A549 (cell line): ENCODE measurements around the gene PLEKHA4. TPM values are rescaled to one million over a fixed set of nuclear protein-coding genes. Genes with fewer than 3 reads are reported as not detected.
A peak's percentile ranks its signal among the peaks of the same experiment; 100 is the strongest.

Experiments
- ATAC-seq, 2 experiments: fragments of 200-7000 bp in 1 of 2; fragments of >200 bp in 1 of 2; cut with Nextera tagmentation in 1 of 2; cut with Tn5 transposase in 1 of 2; 3 replicates each; pipeline versions ENCODE4 v1.8.0 to v1.9.1; 2018 to 2020; ENCODE audit warnings: mild to moderate bottlenecking in 1 of 2, moderate library complexity in 1 of 2
- CTCF ChIA-PET: fragments of 300-600 bp; sonication (Branson Sonifier 250); formaldehyde crosslinking; extraction: SDS; loops from one replicate; lab custom pipeline; 2021; ENCODE audit warnings: antibody characterized with exemption, inconsistent platforms; lab: Yijun Ruan, JAX
- POLR2A ChIA-PET: fragments of 350-600 bp; formaldehyde crosslinking; extraction: SDS; loops from one replicate; lab custom pipeline; 2021; ENCODE audit warnings: antibody characterized with exemption, inconsistent platforms; lab: Yijun Ruan, JAX
- DNase-seq, 2 experiments: peaks; one replicate each; pipeline versions ENCODE4 v3.0.0 to v3.0.0-alpha.2; 2011 to 2016; ENCODE audit warnings: low read depth in 1 of 2, low spot score in 1 of 2
- FAIRE-seq: peaks from 2 replicates; lab custom pipeline; 2011; peaks lifted over from hg19 to GRCh38; lab: Jason Lieb, UNC
- H3K27ac ChIP-seq, 2 experiments: fragments of >200 bp; sonication (Bioruptor Twin); formaldehyde crosslinking; 3 replicates each; pipeline ENCODE4 v1.5.1; 2016 to 2017
- H3K4me1 ChIP-seq: fragments of >200 bp; sonication (Bioruptor Twin); formaldehyde crosslinking; 3 replicates; pipeline ENCODE4 v1.6.1; 2016
- H3K4me2 ChIP-seq: fragments of >200 bp; sonication (Bioruptor Twin); formaldehyde crosslinking; 3 replicates; pipeline ENCODE4 v1.6.1; 2016
- H3K4me3 ChIP-seq: fragments of >200 bp; sonication (Bioruptor Twin); formaldehyde crosslinking; 3 replicates; pipeline ENCODE4 v1.5.1; 2016
- H3K9me3 ChIP-seq: fragments of >200 bp; sonication (Bioruptor Twin); formaldehyde crosslinking; 3 replicates; pipeline ENCODE4 v1.6.1; 2016
- BHLHE40 ChIP-seq: IDR thresholded peaks from 2 replicates; pipeline ENCODE4 v1.6.1; 2012; ENCODE audit warnings: low read depth, low read length, inconsistent platforms
- CBX2 ChIP-seq: fragments of 200-600 bp; sonication (generic); IDR thresholded peaks from 2 replicates; pipeline ENCODE4 v1.6.1; 2016; ENCODE audit warnings: low read depth, mild to moderate bottlenecking, borderline replicate concordance
- CBX8 ChIP-seq: fragments of 200-600 bp; sonication (generic); IDR thresholded peaks from 2 replicates; pipeline ENCODE4 v1.6.1; 2016
- CEBPB ChIP-seq, 2 experiments: fragments of >200 bp in 1 of 2; sonication (Bioruptor Twin) in 1 of 2; formaldehyde crosslinking in 1 of 2; IDR thresholded peaks; 2 replicates each; pipeline ENCODE4 v1.6.1; 2012 to 2016
- CHD2 ChIP-seq: fragments of 150-350 bp; IDR thresholded peaks from 2 replicates; pipeline ENCODE4 v1.6.1; 2014; ENCODE audit warnings: low read length; ENCODE audit not compliant: partially characterized antibody
- EP300 ChIP-seq, 2 experiments: fragments of >200 bp; sonication (Bioruptor Twin); formaldehyde crosslinking; IDR thresholded peaks; 2 replicates in 1 of 2; 3 replicates in 1 of 2; pipeline ENCODE4 v1.6.1; 2016 to 2017
- FOXS1 ChIP-seq: fragments of 250-450 bp; sonication (Bioruptor Pico); IDR thresholded peaks from 2 replicates; pipeline ENCODE4 v1.5.0; 2020; ENCODE audit warnings: mild to moderate bottlenecking, moderate library complexity
- HEYL ChIP-seq: fragments of 250-450 bp; sonication (Bioruptor Pico); IDR thresholded peaks from 2 replicates; pipeline ENCODE4 v1.8.0; 2021; ENCODE audit warnings: mild to moderate bottlenecking, moderate library complexity
- JUNB ChIP-seq: fragments of >200 bp; sonication (Bioruptor Twin); formaldehyde crosslinking; IDR thresholded peaks from 2 replicates; pipeline ENCODE4 v1.6.1; 2016
- KDM5A ChIP-seq: fragments of 200-600 bp; sonication (generic); IDR thresholded peaks from 2 replicates; pipeline ENCODE4 v1.6.1; 2016; ENCODE audit warnings: antibody characterized with exemption, mild to moderate bottlenecking
- NFE2L2 ChIP-seq: fragments of 150-350 bp; conservative IDR thresholded peaks from 2 replicates; pipeline ENCODE4 v1.6.1; 2014; ENCODE audit warnings: low read length
- NR3C1 ChIP-seq: fragments of >200 bp; sonication (Bioruptor Twin); formaldehyde crosslinking; IDR thresholded peaks from 3 replicates; pipeline ENCODE4 v1.6.1; 2017
- PHF8 ChIP-seq: fragments of 200-600 bp; sonication (generic); IDR thresholded peaks from 2 replicates; pipeline ENCODE4 v1.6.1; 2016; ENCODE audit warnings: low read depth, mild to moderate bottlenecking, antibody characterized with exemption, moderate library complexity, borderline replicate concordance
- POLR2A ChIP-seq: IDR thresholded peaks from 2 replicates; pipeline ENCODE4 v1.6.1; 2012; ENCODE audit warnings: mild to moderate bottlenecking, low read length
- RARB ChIP-seq: fragments of 250-450 bp; sonication (Bioruptor Pico); IDR thresholded peaks from 2 replicates; pipeline ENCODE4 v1.8.0; 2021; ENCODE audit warnings: mild to moderate bottlenecking, moderate library complexity
- RCOR1 ChIP-seq: fragments of 150-350 bp; IDR thresholded peaks from 2 replicates; pipeline ENCODE4 v1.6.1; 2014; ENCODE audit warnings: antibody characterized with exemption, low read length, low read depth
- RFX5 ChIP-seq: fragments of 450-650 bp; IDR thresholded peaks from 2 replicates; pipeline ENCODE4 v1.7.1; 2014; ENCODE audit warnings: antibody characterized with exemption, mild to moderate bottlenecking, moderate library complexity
- RNF2 ChIP-seq: fragments of 200-600 bp; sonication (generic); IDR thresholded peaks from 2 replicates; pipeline ENCODE4 v1.6.1; 2016; ENCODE audit warnings: low read depth, mild to moderate bottlenecking, antibody characterized with exemption, moderate library complexity, borderline replicate concordance
- ZNF302 ChIP-seq: fragments of 250-450 bp; sonication (Bioruptor Pico); IDR thresholded peaks from 2 replicates; pipeline ENCODE4 v1.9.0; 2021; ENCODE audit warnings: inconsistent platforms, mild to moderate bottlenecking, moderate library complexity
- ZSCAN20 ChIP-seq: fragments of 250-450 bp; sonication (Bioruptor Pico); IDR thresholded peaks from 2 replicates; pipeline ENCODE4 v1.8.0; 2022; ENCODE audit warnings: mild to moderate bottlenecking, moderate library complexity
- WGBS: methylation state at CpG from one replicate; pipeline ENCODE4 v1.1.6; 2017; ENCODE audit errors: missing lambda C conversion rate; 5-methylcytosine and 5-hydroxymethylcytosine counted together
- polyA plus RNA-seq, 4 experiments: library from polyadenylated mRNA; depleted of rRNA in 3 of 4; stranded (reverse); fragments of >200 nt; fragmentation: RNase III in 1 of 4; extraction: RNeasy Plus Mini Kit Qiagen cat#74134 plus additional on column Dnase treatment in 1 of 4; gene quantifications; 2 replicates in 3 of 4; 3 replicates in 1 of 4; pipeline ENCODE4 v1.2.3, GENCODE V29; 2011 to 2017
- TF ChIP-seq, protein P1 (sequence below): fragments of >200 bp; sonication (Bioruptor Twin); formaldehyde crosslinking; IDR thresholded peaks from 2 replicates; pipeline ENCODE4 v1.6.1; 2016
- TF ChIP-seq, protein P2 (sequence below): IDR thresholded peaks from 2 replicates; pipeline ENCODE4 v1.6.1; 2012
- TF ChIP-seq, protein P3 (sequence below): fragments of 200-600 bp; sonication (generic); IDR thresholded peaks from 2 replicates; pipeline ENCODE4 v1.6.1; 2016; ENCODE audit warnings: antibody characterized with exemption, mild to moderate bottlenecking, moderate library complexity
- TF ChIP-seq, protein P4 (sequence below): fragments of >200 bp; sonication (Bioruptor Twin); formaldehyde crosslinking; IDR thresholded peaks from 3 replicates; pipeline ENCODE4 v1.6.1; 2016
- TF ChIP-seq, protein P5 (sequence below): fragments of 450-650 bp; IDR thresholded peaks from 2 replicates; pipeline ENCODE4 v1.6.1; 2014; ENCODE audit warnings: antibody characterized with exemption
- TF ChIP-seq, protein P6 (sequence below): IDR thresholded peaks from 2 replicates; pipeline ENCODE4 v1.6.1; 2012

Gene PLEKHA4
- polyA plus RNA-seq, 2 of the 4 experiments (the other 2 are of a cell fraction): 0.34 to 0.46 TPM

DNA sequence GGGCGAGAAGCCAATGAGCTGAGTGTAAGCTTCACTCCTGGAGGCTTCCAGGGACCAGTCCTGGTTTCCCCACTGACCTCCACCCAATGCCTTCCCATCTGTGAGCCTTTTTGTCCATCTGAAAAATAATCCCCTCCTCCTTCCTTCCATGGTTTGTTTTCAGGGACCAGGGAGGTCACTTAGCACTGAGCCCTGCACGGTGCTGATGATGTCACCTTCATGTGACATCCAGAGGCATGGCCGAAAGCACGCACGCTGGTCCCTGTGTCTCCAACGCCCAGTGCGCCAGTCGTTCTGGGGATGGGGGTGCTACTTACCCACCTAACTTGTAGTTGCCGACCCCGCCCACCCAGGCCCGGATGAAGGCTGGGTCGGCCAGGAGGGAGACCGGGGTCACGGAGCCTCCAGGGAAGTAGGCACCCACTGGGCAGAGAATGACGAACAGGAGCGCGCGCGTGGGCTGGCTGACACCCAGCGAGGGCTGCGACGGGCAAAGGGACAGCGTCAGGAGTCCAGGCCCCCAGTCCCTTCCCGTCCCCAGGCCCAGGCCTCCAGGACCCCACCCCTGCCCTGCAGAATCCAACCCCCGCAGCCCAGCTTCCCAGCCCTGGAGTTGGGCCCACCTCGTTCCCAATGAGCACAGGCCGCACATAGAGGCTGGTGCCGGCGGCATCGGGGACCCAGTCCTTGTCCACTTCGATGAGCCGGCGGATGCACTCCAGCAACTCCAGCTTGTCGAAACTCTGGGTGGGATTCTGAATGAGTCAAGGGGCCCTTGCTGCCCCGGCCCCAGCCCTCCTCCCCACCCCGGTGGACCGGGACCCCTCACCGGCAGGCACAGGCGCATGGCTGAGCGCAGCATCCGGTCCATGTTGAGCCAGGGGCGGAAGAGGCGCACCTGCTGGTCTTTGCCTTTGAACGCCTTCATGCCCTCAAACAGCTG is 68.8 kb downstream of the PLEKHA4 start:
- CTCF ChIA-PET: interaction anchor here (1.0 to 13.3 kb wide), 8 partner anchors 7 to 173 kb away, joined by 3 to 332 read pairs (median 82); partner anchors contain the start of genes BCAT2, FTL and HSD17B14
- TF ChIP-seq, protein P1, sequence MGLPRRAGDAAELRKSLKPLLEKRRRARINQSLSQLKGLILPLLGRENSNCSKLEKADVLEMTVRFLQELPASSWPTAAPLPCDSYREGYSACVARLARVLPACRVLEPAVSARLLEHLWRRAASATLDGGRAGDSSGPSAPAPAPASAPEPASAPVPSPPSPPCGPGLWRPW: no peak
- TF ChIP-seq, protein P2, sequence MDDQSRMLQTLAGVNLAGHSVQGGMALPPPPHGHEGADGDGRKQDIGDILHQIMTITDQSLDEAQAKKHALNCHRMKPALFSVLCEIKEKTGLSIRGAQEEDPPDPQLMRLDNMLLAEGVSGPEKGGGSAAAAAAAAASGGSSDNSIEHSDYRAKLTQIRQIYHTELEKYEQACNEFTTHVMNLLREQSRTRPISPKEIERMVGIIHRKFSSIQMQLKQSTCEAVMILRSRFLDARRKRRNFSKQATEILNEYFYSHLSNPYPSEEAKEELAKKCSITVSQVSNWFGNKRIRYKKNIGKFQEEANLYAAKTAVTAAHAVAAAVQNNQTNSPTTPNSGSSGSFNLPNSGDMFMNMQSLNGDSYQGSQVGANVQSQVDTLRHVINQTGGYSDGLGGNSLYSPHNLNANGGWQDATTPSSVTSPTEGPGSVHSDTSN: no peak
- TF ChIP-seq CBX2 (no peak), EP300 (IDR thresholded peaks at IDR 0.05) (no peak), CEBPB (IDR thresholded peaks at IDR 0.05) (no peak), HEYL (CRISPR knock-in tag) (no peak), KDM5A (no peak), ZSCAN20 (CRISPR knock-in tag) (no peak), RNF2 (no peak), BHLHE40 (no peak), JUNB (no peak), CHD2 (no peak), POLR2A (no peak)
- TF ChIP-seq, protein P3, sequence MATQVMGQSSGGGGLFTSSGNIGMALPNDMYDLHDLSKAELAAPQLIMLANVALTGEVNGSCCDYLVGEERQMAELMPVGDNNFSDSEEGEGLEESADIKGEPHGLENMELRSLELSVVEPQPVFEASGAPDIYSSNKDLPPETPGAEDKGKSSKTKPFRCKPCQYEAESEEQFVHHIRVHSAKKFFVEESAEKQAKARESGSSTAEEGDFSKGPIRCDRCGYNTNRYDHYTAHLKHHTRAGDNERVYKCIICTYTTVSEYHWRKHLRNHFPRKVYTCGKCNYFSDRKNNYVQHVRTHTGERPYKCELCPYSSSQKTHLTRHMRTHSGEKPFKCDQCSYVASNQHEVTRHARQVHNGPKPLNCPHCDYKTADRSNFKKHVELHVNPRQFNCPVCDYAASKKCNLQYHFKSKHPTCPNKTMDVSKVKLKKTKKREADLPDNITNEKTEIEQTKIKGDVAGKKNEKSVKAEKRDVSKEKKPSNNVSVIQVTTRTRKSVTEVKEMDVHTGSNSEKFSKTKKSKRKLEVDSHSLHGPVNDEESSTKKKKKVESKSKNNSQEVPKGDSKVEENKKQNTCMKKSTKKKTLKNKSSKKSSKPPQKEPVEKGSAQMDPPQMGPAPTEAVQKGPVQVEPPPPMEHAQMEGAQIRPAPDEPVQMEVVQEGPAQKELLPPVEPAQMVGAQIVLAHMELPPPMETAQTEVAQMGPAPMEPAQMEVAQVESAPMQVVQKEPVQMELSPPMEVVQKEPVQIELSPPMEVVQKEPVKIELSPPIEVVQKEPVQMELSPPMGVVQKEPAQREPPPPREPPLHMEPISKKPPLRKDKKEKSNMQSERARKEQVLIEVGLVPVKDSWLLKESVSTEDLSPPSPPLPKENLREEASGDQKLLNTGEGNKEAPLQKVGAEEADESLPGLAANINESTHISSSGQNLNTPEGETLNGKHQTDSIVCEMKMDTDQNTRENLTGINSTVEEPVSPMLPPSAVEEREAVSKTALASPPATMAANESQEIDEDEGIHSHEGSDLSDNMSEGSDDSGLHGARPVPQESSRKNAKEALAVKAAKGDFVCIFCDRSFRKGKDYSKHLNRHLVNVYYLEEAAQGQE: no peak
- TF ChIP-seq, protein P4, sequence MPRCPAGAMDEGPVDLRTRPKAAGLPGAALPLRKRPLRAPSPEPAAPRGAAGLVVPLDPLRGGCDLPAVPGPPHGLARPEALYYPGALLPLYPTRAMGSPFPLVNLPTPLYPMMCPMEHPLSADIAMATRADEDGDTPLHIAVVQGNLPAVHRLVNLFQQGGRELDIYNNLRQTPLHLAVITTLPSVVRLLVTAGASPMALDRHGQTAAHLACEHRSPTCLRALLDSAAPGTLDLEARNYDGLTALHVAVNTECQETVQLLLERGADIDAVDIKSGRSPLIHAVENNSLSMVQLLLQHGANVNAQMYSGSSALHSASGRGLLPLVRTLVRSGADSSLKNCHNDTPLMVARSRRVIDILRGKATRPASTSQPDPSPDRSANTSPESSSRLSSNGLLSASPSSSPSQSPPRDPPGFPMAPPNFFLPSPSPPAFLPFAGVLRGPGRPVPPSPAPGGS: no peak
- TF ChIP-seq, protein P5, sequence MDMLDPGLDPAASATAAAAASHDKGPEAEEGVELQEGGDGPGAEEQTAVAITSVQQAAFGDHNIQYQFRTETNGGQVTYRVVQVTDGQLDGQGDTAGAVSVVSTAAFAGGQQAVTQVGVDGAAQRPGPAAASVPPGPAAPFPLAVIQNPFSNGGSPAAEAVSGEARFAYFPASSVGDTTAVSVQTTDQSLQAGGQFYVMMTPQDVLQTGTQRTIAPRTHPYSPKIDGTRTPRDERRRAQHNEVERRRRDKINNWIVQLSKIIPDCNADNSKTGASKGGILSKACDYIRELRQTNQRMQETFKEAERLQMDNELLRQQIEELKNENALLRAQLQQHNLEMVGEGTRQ: no peak
- ATAC-seq (no peak), DNase-seq (no peak), FAIRE-seq (no peak)
- Histone ChIP-seq H3K27ac (no peak overlapping the region; a peak in 1 of 6 replicates), H3K4me1 (peaks cover 3% of the 10 kb centered on the region; the same call in 2 of the 3 replicates), H3K4me2 (no peak overlapping the region), H3K4me3 (no peak overlapping the region), H3K9me3 (no peaks in the 10 kb centered on the region)
- 93% methylated on average over 35 of the region's 44 CpGs for WGBS
- POLR2A ChIA-PET: interaction anchor here (1.2 kb wide), 1 partner anchor 37 kb away, joined by 6 read pairs; no protein-coding TSS in a partner anchor

DNA sequence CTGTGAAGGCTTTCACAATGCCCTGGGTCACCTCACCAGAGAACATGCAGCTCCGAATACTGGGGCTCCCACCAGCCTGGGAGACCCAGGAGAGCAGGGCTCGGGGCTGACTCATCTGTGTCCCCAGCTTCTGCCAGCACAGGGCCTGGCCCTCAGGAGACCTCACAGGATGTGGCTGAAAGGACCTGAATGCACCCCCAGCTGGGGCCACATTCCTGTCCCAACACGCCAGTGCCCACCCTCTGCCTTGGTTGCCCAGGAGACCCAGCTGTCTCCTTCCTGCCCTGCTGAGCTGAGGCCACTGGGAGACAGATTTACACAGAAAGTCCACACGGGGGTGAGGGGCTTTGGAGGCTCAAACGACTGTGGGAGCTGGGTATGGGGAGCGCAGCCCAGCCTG is 69.5 kb downstream of the PLEKHA4 start:
- POLR2A ChIA-PET: interaction anchor here (0.9 to 1.2 kb wide), 2 partner anchors 11 to 38 kb away, joined by 4 to 6 read pairs; partner anchors contain the start of gene BCAT2
- FAIRE-seq (no peak), ATAC-seq (no peak), DNase-seq (no peak)
- Histone ChIP-seq H3K4me1 (peaks cover 5% of the 10 kb centered on the region; the same call in 2 of the 3 replicates), H3K9me3 (no peaks in the 10 kb centered on the region), H3K27ac (peak overlapping the region in 1 of 2 experiments; percentile 16; a peak in 2 of 6 replicates), H3K4me2 (no peak overlapping the region), H3K4me3 (no peak overlapping the region)
- CTCF ChIA-PET: interaction anchor here (1.0 to 13.3 kb wide), 7 partner anchors 8 to 173 kb away, joined by 3 to 332 read pairs (median 123); partner anchors contain the start of genes BCAT2, FTL and HSD17B14
- 71% methylated on average over 4 of the region's 6 CpGs for WGBS
- TF ChIP-seq RARB (CRISPR knock-in tag) (no peak), NFE2L2 (no peak), CBX2 (no peak), PHF8 (no peak), ZNF302 (no peak), CHD2 (no peak), CBX8 (no peak), NR3C1 (no peak), RFX5 (no peak), FOXS1 (CRISPR knock-in tag) (no peak), RCOR1 (no peak)
- TF ChIP-seq, protein P6, sequence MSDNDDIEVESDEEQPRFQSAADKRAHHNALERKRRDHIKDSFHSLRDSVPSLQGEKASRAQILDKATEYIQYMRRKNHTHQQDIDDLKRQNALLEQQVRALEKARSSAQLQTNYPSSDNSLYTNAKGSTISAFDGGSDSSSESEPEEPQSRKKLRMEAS: no peak
- TF ChIP-seq, protein P5: no peak
- TF ChIP-seq, protein P4: no peak
